NT2/D1 (cell line): ENCODE data around the gene PLEKHA7.

ENCODE experiments used
- YY1 ChIP-seq: IDR thresholded peaks from 2 replicates; pipeline ENCODE4 v1.6.1; 2011; ENCODE audit not compliant: insufficient read length, insufficient read depth
- ZNF274 ChIP-seq: IDR thresholded peaks from 2 replicates; pipeline ENCODE4 v1.6.1; 2011; ENCODE audit warnings: mild to moderate bottlenecking, low read depth, low read length

GRCh38 chr11:16811136-16812020 is 202.8 kb downstream of the PLEKHA7 start:
- TF ChIP-seq YY1 (no peak), ZNF274 (no peak)
